Loucy (cell line): Measurements from ENCODE around the gene SAA4.

Source experiments
- CTCF ChIP-seq: fragments of 200-600 bp; sonication (generic); conservative IDR thresholded peaks from 2 replicates; pipeline ENCODE4 v1.5.1; 2014; ENCODE audit warnings: mild to moderate bottlenecking, antibody characterized with exemption, low read length
- EZH2phosphoT487 ChIP-seq: fragments of 200-600 bp; IDR thresholded peaks from 2 replicates; pipeline ENCODE4 v1.6.1; 2018; ENCODE audit warnings: antibody characterized with exemption, mild to moderate bottlenecking, moderate library complexity, borderline replicate concordance

GRCh38 chr11:18277565-18278271, 41.1 kb upstream of the SAA4 start:
- TF ChIP-seq CTCF (no peak), EZH2phosphoT487 (no peak)
